Left lung (tissue), 10 donors: ENCODE measurements around the gene BAIAP2L2. TPM values are rescaled to one million over a fixed set of nuclear protein-coding genes. Genes with fewer than 3 reads are reported as not detected.

Experiments used
- ATAC-seq: fragments of 200-7000 bp; cut with Tn5 transposase; one replicate; pipeline ENCODE4 v1.9.1; 2020; ENCODE audit warnings: moderate library complexity
- DNase-seq, 4 donors: peaks; one replicate each; pipeline ENCODE4 v3.0.0-alpha.2; 2013 to 2020
- H3K27ac ChIP-seq, 2 donors: fragments of 200-600 bp; sonication (generic) in 1 of 2; one replicate each; pipeline versions ENCODE4 v1.5.0 to v1.8.0; 2020 to 2021
- H3K27me3 ChIP-seq, 2 donors: fragments of 200-600 bp; sonication (generic) in 1 of 2; one replicate each; pipeline versions ENCODE4 v1.5.0 to v1.8.0; 2020 to 2021
- H3K36me3 ChIP-seq, 2 donors: fragments of 200-600 bp; sonication (generic) in 1 of 2; one replicate each; pipeline versions ENCODE4 v1.5.0 to v1.8.0; 2020 to 2021
- H3K4me1 ChIP-seq, 2 donors: fragments of 200-600 bp; one replicate each; pipeline ENCODE4 v1.8.0; 2021
- H3K4me3 ChIP-seq, 2 donors: fragments of 200-600 bp; sonication (generic) in 1 of 2; one replicate each; pipeline versions ENCODE4 v1.5.0 to v1.8.0; 2020 to 2021; ENCODE audit warnings: mild to moderate bottlenecking in 1 of 2
- H3K9me3 ChIP-seq, 2 donors: fragments of 200-600 bp; sonication (generic) in 1 of 2; one replicate each; pipeline versions ENCODE4 v1.5.0 to v1.8.0; 2020 to 2021
- intact Hi-C, 2 donors: fragments of 100-400 bp; cut with DNase I; formaldehyde crosslinking; loops; one replicate each; pipeline versions ENCODE4 v1.11.2 to v1.14.2; 2022
- polyA plus RNA-seq, 6 donors: library from polyadenylated mRNA; unstranded; fragments of 120-200 nt; gene quantifications; one replicate each; pipeline ENCODE4 v1.2.1, GENCODE V29; 2013; ENCODE audit not compliant: insufficient read length in 6 of 6
- total RNA-seq, 2 donors: library from RNA; stranded (reverse); fragmentation: NEBNext Ultra II Directional; extraction: Animal tissue kit (Norgen Biotek cat#: 25700); gene quantifications; one replicate each; pipeline ENCODE4 v1.2.1, GENCODE V29; 2021
- TF ChIP-seq, protein P1 (sequence below), 2 donors: fragments of 200-600 bp; sonication (generic) in 1 of 2; IDR thresholded peaks; one replicate each; pipeline versions ENCODE4 v1.5.0 to v1.8.0; 2021; ENCODE audit warnings: antibody characterized with exemption in 2 of 2
- donor health status: DM: no; HTN: yes; CAD: no.
- donor health status: DM: no; HTN: no; CAD: no.

The BAIAP2L2 gene
- total and polyA plus RNA-seq, 8 donors, result 0.34 to 1.5 (median 0.99) TPM

DNA sequence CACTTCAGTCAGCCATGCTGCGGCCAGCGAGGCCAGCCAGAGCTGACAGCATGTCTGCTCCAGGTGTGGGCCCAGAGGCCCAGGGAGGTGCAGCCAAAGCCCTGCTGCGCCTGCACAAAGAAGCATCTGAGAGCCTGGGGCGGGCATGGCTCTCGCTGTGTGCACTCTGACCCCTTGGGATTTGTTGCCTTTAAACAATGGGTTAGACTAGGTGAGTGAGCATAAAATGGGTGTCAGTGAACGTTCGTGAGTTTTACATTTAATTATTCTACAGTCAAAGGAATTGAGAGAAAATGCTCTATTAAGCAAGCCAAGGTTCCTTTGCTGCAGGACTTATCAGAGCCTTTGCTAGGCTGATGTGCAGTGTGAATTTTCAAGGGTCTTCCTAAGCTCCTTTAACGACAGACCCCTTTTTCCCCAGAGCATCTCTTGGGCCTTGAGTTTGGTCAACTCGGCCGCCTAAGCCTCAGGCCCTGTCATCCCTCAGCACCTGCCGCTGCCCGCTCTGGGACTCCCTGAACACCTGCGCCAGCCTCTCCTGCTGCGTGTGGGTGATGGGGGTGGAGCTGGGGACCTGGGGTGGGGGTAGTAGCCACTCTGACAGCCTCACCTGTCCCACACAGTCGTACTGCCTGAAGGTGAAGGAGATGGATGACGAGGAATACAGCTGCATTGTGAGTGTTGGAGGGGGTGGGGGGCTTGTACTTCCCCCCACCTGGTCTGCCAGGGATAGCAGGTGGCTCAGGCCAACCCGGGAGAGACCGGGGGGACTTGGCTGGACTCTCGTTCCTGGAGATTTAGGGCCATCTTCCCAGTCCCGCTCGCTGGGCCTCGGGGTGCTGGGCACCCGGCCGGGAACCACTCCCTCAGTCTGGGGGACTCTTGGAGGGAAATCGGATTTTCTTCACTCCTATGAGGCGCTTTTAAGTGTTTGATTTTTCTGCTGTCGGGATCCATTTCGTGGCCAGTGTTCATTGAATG lies 37.0 kb downstream of the BAIAP2L2 start:
- TF ChIP-seq, protein P1, sequence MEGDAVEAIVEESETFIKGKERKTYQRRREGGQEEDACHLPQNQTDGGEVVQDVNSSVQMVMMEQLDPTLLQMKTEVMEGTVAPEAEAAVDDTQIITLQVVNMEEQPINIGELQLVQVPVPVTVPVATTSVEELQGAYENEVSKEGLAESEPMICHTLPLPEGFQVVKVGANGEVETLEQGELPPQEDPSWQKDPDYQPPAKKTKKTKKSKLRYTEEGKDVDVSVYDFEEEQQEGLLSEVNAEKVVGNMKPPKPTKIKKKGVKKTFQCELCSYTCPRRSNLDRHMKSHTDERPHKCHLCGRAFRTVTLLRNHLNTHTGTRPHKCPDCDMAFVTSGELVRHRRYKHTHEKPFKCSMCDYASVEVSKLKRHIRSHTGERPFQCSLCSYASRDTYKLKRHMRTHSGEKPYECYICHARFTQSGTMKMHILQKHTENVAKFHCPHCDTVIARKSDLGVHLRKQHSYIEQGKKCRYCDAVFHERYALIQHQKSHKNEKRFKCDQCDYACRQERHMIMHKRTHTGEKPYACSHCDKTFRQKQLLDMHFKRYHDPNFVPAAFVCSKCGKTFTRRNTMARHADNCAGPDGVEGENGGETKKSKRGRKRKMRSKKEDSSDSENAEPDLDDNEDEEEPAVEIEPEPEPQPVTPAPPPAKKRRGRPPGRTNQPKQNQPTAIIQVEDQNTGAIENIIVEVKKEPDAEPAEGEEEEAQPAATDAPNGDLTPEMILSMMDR (IDR thresholded peaks at IDR 0.05), result no peak
- H3K27me3 ChIP-seq, result no peaks in the 10 kb centered on the region
- H3K9me3 ChIP-seq, result no peaks in the 10 kb centered on the region
- H3K4me1 ChIP-seq, result no peaks in the 10 kb centered on the region
- intact Hi-C loops, result no loop called here
- peak in 1 of 4 donors; percentile 65 for DNase-seq
- H3K36me3 ChIP-seq, result peaks cover 0 to 80% of the 10 kb centered on the region in 2 donors
- H3K27ac ChIP-seq, result no peak overlapping the region
- H3K4me3 ChIP-seq, result no peak overlapping the region
- ATAC-seq, result no peak

DNA sequence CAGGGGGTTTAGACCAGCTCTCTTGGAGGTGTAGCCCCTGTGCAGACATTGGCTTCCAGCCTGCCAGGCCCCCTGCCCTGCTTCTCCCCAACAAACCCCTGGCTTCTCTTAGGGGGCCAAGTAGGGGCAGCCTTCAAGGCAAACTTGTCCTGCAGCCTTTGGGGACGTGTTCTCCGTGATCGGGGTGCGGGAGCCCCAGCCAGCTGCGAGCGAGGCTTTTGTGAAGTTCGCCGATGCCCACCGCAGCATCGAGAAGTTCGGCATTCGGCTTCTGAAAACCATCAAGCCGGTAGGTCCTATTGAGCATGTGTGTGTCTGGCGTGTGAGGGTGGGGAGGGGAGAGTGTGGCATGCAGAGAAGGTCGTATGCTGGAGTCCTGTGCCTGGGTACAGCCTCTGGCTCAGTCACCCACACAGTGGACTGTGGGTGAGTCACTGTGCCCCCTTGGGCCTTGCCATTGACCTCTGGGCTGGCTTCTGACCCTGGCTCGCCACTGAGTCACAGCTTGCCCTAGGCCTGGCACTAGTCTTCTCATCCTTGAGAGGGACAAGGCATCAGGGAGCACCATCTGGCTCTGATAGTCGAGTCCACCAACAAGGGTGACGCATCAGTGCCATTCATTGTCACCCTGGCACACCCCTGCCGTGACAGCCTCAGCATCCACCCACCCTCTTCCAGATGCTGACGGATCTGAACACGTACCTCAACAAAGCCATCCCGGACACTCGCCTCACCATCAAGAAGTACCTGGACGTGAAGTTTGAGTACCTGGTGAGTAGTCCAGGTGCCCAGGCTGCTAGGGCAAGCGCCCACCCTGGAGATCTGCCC lies 37.9 kb downstream of the BAIAP2L2 start:
- DNase-seq (peak in 1 of 4 donors; percentile 66), ATAC-seq (no peak)
- H3K27me3 ChIP-seq, result no peaks in the 10 kb centered on the region
- intact Hi-C loops, result no loop called here
- H3K27ac ChIP-seq, result no peak overlapping the region
- TF ChIP-seq, protein P1 (IDR thresholded peaks at IDR 0.05), result no peak
- no peak overlapping the region for H3K4me3 ChIP-seq
- no peaks in the 10 kb centered on the region for H3K9me3 ChIP-seq
- H3K36me3 ChIP-seq, result peaks cover 0 to 89% of the 10 kb centered on the region in 2 donors
- no peaks in the 10 kb centered on the region for H3K4me1 ChIP-seq

DNA sequence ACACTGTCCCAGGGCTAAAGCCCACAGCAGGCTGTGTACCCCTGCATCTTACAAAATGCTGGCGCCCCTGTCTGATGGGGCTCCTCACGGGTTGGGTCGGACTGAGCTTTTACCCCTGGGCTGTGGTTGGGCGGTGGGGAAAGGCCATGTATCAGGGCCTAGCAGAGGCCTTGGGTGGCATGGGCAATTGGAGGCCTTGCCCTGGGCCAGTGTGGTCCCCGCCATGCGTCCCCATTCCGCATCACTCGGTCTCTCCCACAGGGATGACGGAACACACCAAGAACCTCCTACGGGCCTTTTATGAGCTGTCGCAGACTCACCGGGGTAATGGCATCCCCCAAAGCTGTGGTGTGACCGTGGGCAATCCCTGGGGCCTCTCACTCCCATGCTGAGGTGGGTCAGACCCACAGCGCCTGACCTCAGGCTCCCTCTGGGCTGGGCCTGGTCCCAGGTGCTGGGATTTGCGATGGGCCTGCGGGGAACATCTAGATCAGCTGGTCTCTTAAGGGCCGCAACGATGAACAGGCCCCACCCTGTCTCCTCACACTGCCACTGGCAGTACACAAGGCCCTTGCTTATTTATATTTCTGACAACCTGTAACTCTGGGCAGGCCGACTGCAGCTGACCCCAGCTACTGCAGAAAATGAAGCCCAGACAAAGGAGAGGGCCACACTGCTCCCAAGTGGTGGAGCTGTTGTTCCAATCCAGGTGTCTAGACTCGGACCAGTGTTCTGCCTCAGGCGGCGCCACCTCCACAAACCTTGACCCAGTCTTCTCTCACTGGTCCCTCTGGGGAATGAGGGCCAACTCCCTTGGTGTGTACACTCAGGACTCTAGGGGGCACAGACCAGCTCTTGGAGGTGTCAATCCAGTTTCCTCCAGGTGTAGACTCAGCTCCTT lies 38.8 kb downstream of the BAIAP2L2 start:
- intact Hi-C loops, result no loop called here
- ATAC-seq, result no peak

DNA sequence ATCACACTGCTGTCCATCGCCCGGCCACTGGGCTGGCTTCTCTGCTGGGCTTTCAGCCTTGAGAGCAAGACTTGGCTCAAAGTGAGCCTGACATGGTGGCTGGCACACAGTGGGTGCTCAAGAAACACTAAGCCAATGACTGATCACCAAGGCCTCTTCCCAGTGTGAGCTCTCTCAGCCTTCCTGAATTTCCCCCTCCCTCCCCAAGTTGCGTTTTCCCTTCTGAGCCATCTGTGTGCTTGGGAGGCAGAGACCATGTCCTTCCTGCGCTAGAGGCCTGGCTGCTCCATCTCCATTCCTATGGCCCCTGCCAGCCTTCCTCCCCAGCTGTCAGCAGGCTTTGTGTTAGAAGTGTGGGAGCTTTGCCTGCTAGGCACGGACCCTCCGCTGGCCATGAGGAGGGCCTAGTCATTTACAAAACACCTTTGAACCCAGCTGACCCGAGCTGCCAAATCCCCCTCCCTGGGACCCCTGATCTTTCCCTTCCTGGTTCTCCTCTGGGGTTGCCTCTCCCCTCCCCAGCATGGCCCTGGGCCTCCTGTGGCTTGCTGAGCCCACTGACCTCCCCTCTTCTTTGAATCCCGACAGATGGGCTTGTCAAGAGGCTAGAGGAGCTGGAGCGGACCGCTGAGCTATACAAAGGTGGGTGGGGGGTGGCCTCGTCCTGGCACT lies 40.1 kb downstream of the BAIAP2L2 start:
- intact Hi-C loops, result no loop called here
- TF ChIP-seq, protein P1 (IDR thresholded peaks at IDR 0.05), result no peak
- H3K4me3 ChIP-seq, result no peak overlapping the region
- no peaks in the 10 kb centered on the region for H3K9me3 ChIP-seq
- H3K36me3 ChIP-seq, result peaks cover 0 to 100% of the 10 kb centered on the region in 2 donors
- ATAC-seq (no peak), DNase-seq (peak in 1 of 4 donors; percentile 45)
- H3K4me1 ChIP-seq, result no peaks in the 10 kb centered on the region
- no peaks in the 10 kb centered on the region for H3K27me3 ChIP-seq
- H3K27ac ChIP-seq, result no peak overlapping the region

More for the DNA sequence above, 38.8 kb downstream of the BAIAP2L2 start:
- Histone ChIP-seq H3K27me3 (no peaks in the 10 kb centered on the region), H3K4me1 (no peaks in the 10 kb centered on the region), H3K27ac (no peak overlapping the region), H3K9me3 (no peaks in the 10 kb centered on the region), H3K4me3 (no peak overlapping the region), H3K36me3 (peaks cover 0 to 98% of the 10 kb centered on the region in 2 donors)
- DNase-seq, result peak in 1 of 4 donors; percentile 44
- TF ChIP-seq, protein P1 (IDR thresholded peaks at IDR 0.05), result no peak
